Tibial nerve (tissue), 4 donors: ENCODE measurements around the gene DBNDD2. TPM values are rescaled to one million over a fixed set of nuclear protein-coding genes. Genes with fewer than 3 reads are reported as not detected.

ENCODE experiments used
- DNase-seq, 2 donors: peaks; one replicate each; pipeline ENCODE4 v3.0.0-alpha.2; 2019; ENCODE audit warnings: low spot score in 2 of 2
- H3K27ac ChIP-seq, 4 donors: fragments of 200-600 bp; sonication (generic) in 3 of 4; one replicate each; pipeline ENCODE4 v1.5.1; 2017 to 2019; ENCODE audit warnings: mild to moderate bottlenecking in 1 of 4
- H3K27me3 ChIP-seq, 2 donors: fragments of 200-600 bp; sonication (generic) in 1 of 2; one replicate each; pipeline versions ENCODE4 v1.5.1 to v1.6.0; 2017 to 2019
- H3K36me3 ChIP-seq, 3 donors: fragments of 200-600 bp; sonication (generic); one replicate each; pipeline ENCODE4 v1.5.1; 2018 to 2019
- H3K4me1 ChIP-seq, 4 donors: fragments of 200-600 bp; sonication (generic) in 3 of 4; one replicate each; pipeline ENCODE4 v1.5.1; 2017 to 2019
- H3K4me3 ChIP-seq, 4 donors: fragments of 200-600 bp; sonication (generic) in 3 of 4; one replicate each; pipeline ENCODE4 v1.5.1; 2017 to 2019; ENCODE audit warnings: mild to moderate bottlenecking in 1 of 4, moderate library complexity in 1 of 4
- H3K9me3 ChIP-seq, 4 donors: fragments of 200-600 bp; sonication (generic) in 3 of 4; one replicate each; pipeline ENCODE4 v1.5.1; 2017 to 2019
- CTCF ChIP-seq, 5 experiments: fragments of 200-600 bp in 3 of 5; fragments of 450-650 bp in 2 of 5; sonication (generic) in 3 of 5; IDR thresholded peaks; one replicate each; pipeline ENCODE4 v1.5.1; 2016 to 2019; ENCODE audit warnings: antibody characterized with exemption in 5 of 5, mild to moderate bottlenecking in 3 of 5, moderate library complexity in 2 of 5
- EP300 ChIP-seq, 2 donors: sonication (generic); formaldehyde crosslinking; IDR thresholded peaks; one replicate each; pipeline ENCODE4 v1.6.1; 2017; ENCODE audit warnings: antibody characterized with exemption in 2 of 2, mild to moderate bottlenecking in 1 of 2
- POLR2A ChIP-seq, 2 donors: fragments of 450-650 bp; IDR thresholded peaks; one replicate each; pipeline ENCODE4 v1.6.1; 2017; ENCODE audit warnings: antibody characterized with exemption in 2 of 2, mild to moderate bottlenecking in 2 of 2, moderate library complexity in 2 of 2
- WGBS, 2 donors: methylation state at CpG; one replicate each; pipeline ENCODE4 v1.1.5; 2018; 5-methylcytosine and 5-hydroxymethylcytosine counted together
- total RNA-seq, 4 donors: library from RNA; depleted of rRNA; stranded (reverse); fragments of >200 nt; gene quantifications; one replicate each; pipeline ENCODE4 v1.1.0, GENCODE V29; 2016

The DBNDD2 gene
- total RNA-seq, 4 donors from 2014 or later = 36.3 to 63.3 (median 51.1) TPM

GRCh38 chr20:45368221-45368980 is 39.7 kb upstream of the DBNDD2 start:
- DNase-seq = no peak
- WGBS, 2 donors = 83 to 87% methylated on average over 6 of the region's 6 CpGs
- Histone ChIP-seq H3K36me3 (peaks cover 0 to 48% (median 7%) of the 10 kb centered on the region in 3 donors), H3K4me3 (no peak overlapping the region), H3K4me1 (peaks cover 0 to 40% (median 21%) of the 10 kb centered on the region in 4 donors), H3K9me3 (no peaks in the 10 kb centered on the region), H3K27me3 (no peaks in the 10 kb centered on the region), H3K27ac (no peak overlapping the region)
- TF ChIP-seq POLR2A (IDR thresholded peaks at IDR 0.05) (no peak), CTCF (IDR thresholded peaks at IDR 0.05) (no peak), EP300 (IDR thresholded peaks at IDR 0.05) (peak in 1 of 2 donors; percentile 27)

DNA sequence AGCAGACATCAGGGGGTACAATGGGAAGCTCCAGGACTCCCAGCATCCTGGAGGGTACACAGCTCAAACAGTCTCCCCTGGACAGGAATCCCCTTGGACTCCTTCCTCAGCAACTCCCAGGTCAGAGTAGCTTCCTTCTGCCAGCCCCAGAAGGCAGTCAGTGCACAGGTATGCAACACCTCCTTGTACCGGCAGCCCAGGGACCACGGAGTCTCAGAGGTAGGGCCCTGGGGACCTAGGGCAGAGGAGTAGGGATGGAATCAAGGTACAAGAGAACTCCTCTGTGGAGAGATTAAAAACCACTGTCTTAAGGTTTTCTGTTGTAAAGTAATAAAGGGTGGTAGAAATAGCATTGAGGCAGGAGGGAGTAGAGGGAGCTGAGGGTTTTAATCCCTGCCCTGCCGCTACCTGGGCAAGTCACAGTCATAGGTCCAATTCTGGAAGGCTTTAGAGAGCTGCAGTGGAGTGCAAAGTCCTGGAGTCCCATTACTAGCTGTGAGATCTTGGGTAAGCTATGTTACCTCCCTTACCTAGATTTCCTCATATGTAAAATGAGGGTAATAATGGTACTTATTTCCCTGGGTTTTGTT is 37.4 kb upstream of the DBNDD2 start:
- Histone ChIP-seq H3K27me3 (no peaks in the 10 kb centered on the region), H3K27ac (no peak overlapping the region), H3K4me3 (no peak overlapping the region), H3K36me3 (peaks cover 0 to 47% (median 7%) of the 10 kb centered on the region in 3 donors), H3K9me3 (no peaks in the 10 kb centered on the region), H3K4me1 (peaks cover 0 to 27% (median 19%) of the 10 kb centered on the region in 4 donors)
- no peak for TF ChIP-seq POLR2A (IDR thresholded peaks at IDR 0.05)
- TF ChIP-seq CTCF (IDR thresholded peaks at IDR 0.05) = no peak
- TF ChIP-seq EP300 (IDR thresholded peaks at IDR 0.05) = no peak
- no peak for DNase-seq
- WGBS, 2 donors = 63 to 69% methylated on average over 3 of the region's 3 CpGs

GRCh38 chr20:45372241-45372640 is 35.8 kb upstream of the DBNDD2 start:
- peaks cover 0 to 25% (median 18%) of the 10 kb centered on the region in 4 donors for H3K4me1 ChIP-seq
- no peak for DNase-seq
- H3K4me3 ChIP-seq = no peak overlapping the region
- H3K27me3 ChIP-seq = no peaks in the 10 kb centered on the region
- no peak for TF ChIP-seq EP300 (IDR thresholded peaks at IDR 0.05)
- TF ChIP-seq POLR2A (IDR thresholded peaks at IDR 0.05) = no peak
- no peak for TF ChIP-seq CTCF (IDR thresholded peaks at IDR 0.05)
- H3K36me3 ChIP-seq = peaks cover 0 to 35% (median 0%) of the 10 kb centered on the region in 3 donors
- no peaks in the 10 kb centered on the region for H3K9me3 ChIP-seq
- 83 to 86% methylated on average over 10 of the region's 10 CpGs for WGBS, 2 donors
- peak overlapping the region in 1 of 4 donors; percentile 87 for H3K27ac ChIP-seq

GRCh38 chr20:45372646-45373352 is 35.3 kb upstream of the DBNDD2 start:
- Histone ChIP-seq H3K27me3 (no peaks in the 10 kb centered on the region), H3K4me1 (peaks cover 0 to 22% (median 15%) of the 10 kb centered on the region in 4 donors), H3K9me3 (no peaks in the 10 kb centered on the region), H3K4me3 (peak overlapping the region; percentile 29 to 58 (median 55)), H3K36me3 (peaks cover 0 to 32% (median 0%) of the 10 kb centered on the region in 3 donors), H3K27ac (peak overlapping the region; percentile 37 to 87 (median 78))
- 28 to 36% methylated on average over 16 of the region's 30 CpGs for WGBS, 2 donors
- TF ChIP-seq POLR2A (IDR thresholded peaks at IDR 0.05) = no peak
- TF ChIP-seq EP300 (IDR thresholded peaks at IDR 0.05) = no peak
- no peak for TF ChIP-seq CTCF (IDR thresholded peaks at IDR 0.05)
- DNase-seq = no peak
